Mesenchymal stem cell (in vitro differentiated cells and primary cell): ENCODE results near the gene PLA2G6.

Experiments used
- DNase-seq: peaks from one replicate; pipeline ENCODE4 v3.0.0-alpha.2; 2013
- H2AFZ ChIP-seq: one replicate; pipeline ENCODE4 v1.6.1; 2013; ENCODE audit warnings: low read depth, mild to moderate bottlenecking, control low read depth, inconsistent platforms, low read length, moderate library complexity
- H2AK5ac ChIP-seq: 2 replicates; pipeline ENCODE4 v1.6.1; 2013; ENCODE audit warnings: low read length, moderate library complexity, mild to moderate bottlenecking, inconsistent platforms; ENCODE audit not compliant: severe bottlenecking
- H2BK120ac ChIP-seq: one replicate; pipeline ENCODE4 v1.6.1; 2013; ENCODE audit warnings: low read depth, mild to moderate bottlenecking, inconsistent platforms, low read length, moderate library complexity
- H2BK12ac ChIP-seq, 2 experiments: one replicate each; pipeline ENCODE4 v1.6.1; 2013; ENCODE audit warnings: inconsistent platforms in 2 of 2, low read length in 2 of 2, mild to moderate bottlenecking in 2 of 2, moderate library complexity in 2 of 2, control low read depth in 1 of 2
- H2BK15ac ChIP-seq: one replicate; pipeline ENCODE4 v1.6.1; 2013; ENCODE audit warnings: mild to moderate bottlenecking, low read depth, inconsistent platforms; ENCODE audit not compliant: poor library complexity, severe bottlenecking
- H2BK5ac ChIP-seq: 2 replicates; pipeline ENCODE4 v1.6.1; 2013; ENCODE audit warnings: low read depth, mild to moderate bottlenecking, low read length, control low read depth, inconsistent platforms; ENCODE audit not compliant: poor library complexity, severe bottlenecking
- H3K14ac ChIP-seq, 2 experiments: one replicate each; pipeline ENCODE4 v1.6.1; 2013; ENCODE audit warnings: inconsistent platforms in 2 of 2, low read length in 2 of 2, control low read depth in 1 of 2, mild to moderate bottlenecking in 1 of 2, moderate library complexity in 1 of 2
- H3K18ac ChIP-seq, 2 experiments: one replicate each; pipeline ENCODE4 v1.6.1; 2013; ENCODE audit warnings: inconsistent platforms in 2 of 2, low read length in 2 of 2, control low read depth in 1 of 2, low read depth in 1 of 2, mild to moderate bottlenecking in 1 of 2
- H3K23ac ChIP-seq, 2 experiments: one replicate each; pipeline ENCODE4 v1.6.1; 2013; ENCODE audit warnings: inconsistent platforms in 2 of 2, low read length in 2 of 2, mild to moderate bottlenecking in 2 of 2, moderate library complexity in 2 of 2, control low read depth in 1 of 2
- H3K27ac ChIP-seq: 2 replicates; pipeline ENCODE4 v1.5.1; 2013; ENCODE audit warnings: mild to moderate bottlenecking, moderate library complexity, low read length, control low read depth, inconsistent platforms; ENCODE audit not compliant: poor library complexity, severe bottlenecking
- H3K27me3 ChIP-seq, 2 experiments: 2 replicates each; pipeline versions ENCODE4 v1.6.1 to v1.7.0; 2013; ENCODE audit warnings: low read length in 2 of 2, mild to moderate bottlenecking in 2 of 2, moderate library complexity in 2 of 2, control low read depth in 1 of 2, inconsistent platforms in 1 of 2; ENCODE audit not compliant: control insufficient read depth in 1 of 2, insufficient read depth in 1 of 2
- H3K36me3 ChIP-seq, 2 experiments: 2 replicates each; pipeline versions ENCODE4 v1.6.1 to v1.7.0; 2013; ENCODE audit warnings: low read length in 2 of 2, control low read depth in 1 of 2, inconsistent platforms in 1 of 2, low read depth in 1 of 2, mild to moderate bottlenecking in 1 of 2; ENCODE audit not compliant: insufficient read depth in 2 of 2, control insufficient read depth in 1 of 2
- H3K4ac ChIP-seq, 2 experiments: one replicate each; pipeline ENCODE4 v1.6.1; 2013; ENCODE audit warnings: inconsistent platforms in 2 of 2, low read length in 2 of 2, mild to moderate bottlenecking in 2 of 2, moderate library complexity in 2 of 2, control low read depth in 1 of 2, low read depth in 1 of 2
- H3K4me1 ChIP-seq: 2 replicates; pipeline ENCODE4 v1.6.1; 2013; ENCODE audit warnings: low read depth, low read length, control low read depth; ENCODE audit not compliant: control insufficient read depth, insufficient read depth
- H3K4me2 ChIP-seq: 2 replicates; pipeline ENCODE4 v1.6.1; 2013; ENCODE audit warnings: low read length, mild to moderate bottlenecking, inconsistent platforms; ENCODE audit not compliant: poor library complexity, severe bottlenecking
- H3K4me3 ChIP-seq, 2 experiments: 2 replicates each; pipeline versions ENCODE4 v1.5.1 to v1.7.0; 2013; ENCODE audit warnings: low read length in 2 of 2, mild to moderate bottlenecking in 2 of 2, control low read depth in 1 of 2, low read depth in 1 of 2; ENCODE audit not compliant: insufficient read depth in 1 of 2
- H3K79me1 ChIP-seq: replicated peaks from 2 replicates; pipeline ENCODE4 v1.6.1; 2013; ENCODE audit warnings: mild to moderate bottlenecking, control low read depth, low read length, inconsistent platforms; ENCODE audit not compliant: poor library complexity, severe bottlenecking
- H3K9ac ChIP-seq: 2 replicates; pipeline ENCODE4 v1.7.0; 2013; ENCODE audit warnings: mild to moderate bottlenecking, low read length, moderate library complexity
- H3K9me3 ChIP-seq: 2 replicates; pipeline ENCODE4 v1.7.0; 2013; ENCODE audit warnings: mild to moderate bottlenecking, low read length; ENCODE audit not compliant: control insufficient read depth
- H4K8ac ChIP-seq: one replicate; pipeline ENCODE4 v1.6.1; 2013; ENCODE audit warnings: inconsistent platforms, mild to moderate bottlenecking, low read length, moderate library complexity
- H4K91ac ChIP-seq: one replicate; pipeline ENCODE4 v1.6.1; 2013; ENCODE audit warnings: mild to moderate bottlenecking, low read length, inconsistent platforms
- WGBS: methylation state at CpG from one replicate; pipeline ENCODE4 v1.1.7; 2013; ENCODE audit warnings: mixed read lengths; 5-methylcytosine and 5-hydroxymethylcytosine counted together

PLA2G6 gene

GRCh38 chr22:38081636-38081940 is 100.0 kb downstream of the PLA2G6 start:
- H2BK120ac ChIP-seq = no peak overlapping the region
- H3K4me2 ChIP-seq = peak overlapping the region; percentile 78
- H3K4me3 ChIP-seq = peak overlapping the region in 1 of 2 experiments; percentile 48
- H2BK12ac ChIP-seq = peak overlapping the region in 1 of 2 experiments; percentile 47
- peak overlapping the region in 1 of 2 experiments; percentile 59 for H3K18ac ChIP-seq
- H3K9ac ChIP-seq = no peak overlapping the region
- H4K8ac ChIP-seq = no peak overlapping the region
- H3K36me3 ChIP-seq = peaks cover 4 to 26% of the 10 kb centered on the region in 2 experiments
- H2BK15ac ChIP-seq = no peak overlapping the region
- H3K27me3 ChIP-seq = peaks cover 23 to 43% of the 10 kb centered on the region in 2 experiments
- no peak overlapping the region for H4K91ac ChIP-seq
- no peak overlapping the region for H3K23ac ChIP-seq
- H2AK5ac ChIP-seq = no peak overlapping the region
- H3K27ac ChIP-seq = no peak overlapping the region
- no peak for DNase-seq
- peak overlapping the region; percentile 66 for H2AFZ ChIP-seq
- no peaks in the 10 kb centered on the region for H3K9me3 ChIP-seq
- no peak overlapping the region for H3K4ac ChIP-seq
- H3K79me1 ChIP-seq = no peaks in the 10 kb centered on the region
- H3K14ac ChIP-seq = no peak overlapping the region
- H3K4me1 ChIP-seq = peaks cover 19% of the 10 kb centered on the region
- 24% methylated on average over 17 of the region's 17 CpGs for WGBS
- H2BK5ac ChIP-seq = no peak overlapping the region

- no peak overlapping the region for H3K4ac ChIP-seq
- H4K91ac ChIP-seq = no peak overlapping the region
- no peak overlapping the region for H3K27ac ChIP-seq
- no peak overlapping the region for H3K9ac ChIP-seq
- H3K23ac ChIP-seq = peak overlapping the region in 1 of 2 experiments; percentile 34
- H2BK15ac ChIP-seq = no peak overlapping the region
- H3K36me3 ChIP-seq = peaks cover 4 to 30% of the 10 kb centered on the region in 2 experiments
- no peak overlapping the region for H2BK120ac ChIP-seq
- H2AK5ac ChIP-seq = no peak overlapping the region
- peak overlapping the region in 1 of 2 experiments; percentile 43 for H2BK12ac ChIP-seq
- no peaks in the 10 kb centered on the region for H3K79me1 ChIP-seq
- H3K4me2 ChIP-seq = peak overlapping the region; percentile 78
- H3K9me3 ChIP-seq = no peaks in the 10 kb centered on the region
- peak overlapping the region; percentile 3 for H4K8ac ChIP-seq
- H3K27me3 ChIP-seq = peaks cover 23 to 43% of the 10 kb centered on the region in 2 experiments
- peak overlapping the region; percentile 48 to 67 for H3K4me3 ChIP-seq
- H2AFZ ChIP-seq = peak overlapping the region; percentile 66
- DNase-seq = peak; percentile 39
- peak overlapping the region in 1 of 2 experiments; percentile 85 for H3K14ac ChIP-seq
- 6% methylated on average over 85 of the region's 110 CpGs for WGBS
- H3K4me1 ChIP-seq = peaks cover 18% of the 10 kb centered on the region
- H3K18ac ChIP-seq = peak overlapping the region; percentile 2 to 61
- no peak overlapping the region for H2BK5ac ChIP-seq
Measured at GRCh38 chr22:38080850-38081635, 100.6 kb downstream of the PLA2G6 start.

GRCh38 chr22:38080474-38080849 is 101.2 kb downstream of the PLA2G6 start:
- Histone ChIP-seq H3K18ac (peak overlapping the region in 1 of 2 experiments; percentile 61), H3K27ac (no peak overlapping the region), H2BK15ac (no peak overlapping the region), H3K27me3 (peaks cover 23 to 43% of the 10 kb centered on the region in 2 experiments), H4K91ac (no peak overlapping the region), H3K79me1 (no peaks in the 10 kb centered on the region), H2AFZ (peak overlapping the region; percentile 66), H3K9ac (no peak overlapping the region), H2BK5ac (no peak overlapping the region), H2BK12ac (no peak overlapping the region), H3K4me2 (no peak overlapping the region), H3K9me3 (no peaks in the 10 kb centered on the region), H3K36me3 (peaks cover 4 to 29% of the 10 kb centered on the region in 2 experiments), H4K8ac (no peak overlapping the region), H2BK120ac (no peak overlapping the region), H3K4me3 (no peak overlapping the region), H3K23ac (no peak overlapping the region), H3K4me1 (peaks cover 15% of the 10 kb centered on the region), H2AK5ac (no peak overlapping the region), H3K4ac (no peak overlapping the region), H3K14ac (no peak overlapping the region)
- DNase-seq = no peak
- WGBS = 63% methylated on average over 10 of the region's 11 CpGs

- Histone ChIP-seq H3K4me3 (no peak overlapping the region), H4K8ac (no peak overlapping the region), H2BK15ac (no peak overlapping the region), H3K4me1 (peaks cover 15% of the 10 kb centered on the region), H2BK12ac (no peak overlapping the region), H2BK5ac (no peak overlapping the region), H3K9ac (no peak overlapping the region), H3K36me3 (peaks cover 0 to 35% of the 10 kb centered on the region in 2 experiments), H3K23ac (peak overlapping the region in 1 of 2 experiments; percentile 9), H3K9me3 (no peaks in the 10 kb centered on the region), H3K4me2 (no peak overlapping the region), H3K4ac (no peak overlapping the region), H3K27me3 (peaks cover 23 to 43% of the 10 kb centered on the region in 2 experiments), H2AFZ (no peak overlapping the region), H3K14ac (no peak overlapping the region), H2BK120ac (no peak overlapping the region), H3K27ac (no peak overlapping the region), H2AK5ac (no peak overlapping the region), H4K91ac (no peak overlapping the region), H3K79me1 (no peaks in the 10 kb centered on the region), H3K18ac (no peak overlapping the region)
- 95% methylated on average over 7 of the region's 7 CpGs for WGBS
- no peak for DNase-seq
Measured at GRCh38 chr22:38079804-38080203, 101.8 kb downstream of the PLA2G6 start.
